ENCODE measurements around the gene TBC1D24.

DNA sequence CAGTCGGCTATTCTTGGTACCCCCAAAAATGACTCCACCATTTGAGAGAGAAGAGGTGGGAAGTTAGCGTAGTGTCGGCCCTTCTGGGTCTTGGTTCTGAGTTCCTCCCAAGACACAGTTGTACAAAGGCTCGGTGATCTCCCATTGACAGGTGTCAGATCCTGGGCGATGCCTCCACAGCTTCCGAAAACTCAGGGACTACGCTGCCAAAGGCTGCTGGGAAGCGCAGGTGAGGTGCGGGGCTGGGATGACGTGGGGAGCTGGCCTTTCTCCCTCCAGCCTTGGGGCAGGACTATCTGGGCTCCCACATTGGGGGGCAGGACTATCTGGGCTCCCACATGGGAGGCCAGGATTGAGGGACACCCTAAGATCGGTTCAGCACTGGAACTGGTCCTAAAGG, 35.3 kb upstream of the TBC1D24 start:
- TF ChIP-seq CTCF (IDR thresholded peaks at IDR 0.05 in 4 of 5, conservative IDR thresholded peaks at IDR 0.05 in 1 of 5) (no peak), POLR2A (IDR thresholded peaks at IDR 0.05) (no peak)
